GM21529 (cell line): ENCODE results near the gene MYL9.
"Not testable (repeated sequence)": the region's sequence is repeated elsewhere in the genome, so short reads cannot be mapped to it uniquely, and the experiment has no call there.

ENCODE experiments used
- ATAC-seq: cut with Tn5 transposase; IDR thresholded peaks from one replicate; pipeline ENCODE4 v1.9.1; 2021; ENCODE audit not compliant: unreplicated experiment

Gene MYL9

GRCh38 chr20:36548704-36549627 is 7.6 kb downstream of the MYL9 start:
- ATAC-seq, result no peak

- no peak for ATAC-seq
Measured at GRCh38 chr20:36549628-36549941, 8.3 kb downstream of the MYL9 start.

GRCh38 chr20:36549942-36550789 is 8.8 kb downstream of the MYL9 start:
- ATAC-seq, result no peak

- ATAC-seq, result no peak
Measured at GRCh38 chr20:36550790-36551299, 9.5 kb downstream of the MYL9 start.

- no peak for ATAC-seq
Measured at GRCh38 chr20:36555248-36555647, 13.9 kb downstream of the MYL9 start.

GRCh38 chr20:36562724-36563123 is 21.4 kb downstream of the MYL9 start:
- no peak for ATAC-seq

GRCh38 chr20:36563374-36563773 is 22.1 kb downstream of the MYL9 start:
- no peak for ATAC-seq

- not testable (repeated sequence) for ATAC-seq
Measured at GRCh38 chr20:36564078-36564725, 22.9 kb downstream of the MYL9 start.

- not testable (repeated sequence) for ATAC-seq
Measured at GRCh38 chr20:36564726-36565121, 23.4 kb downstream of the MYL9 start.

- no peak for ATAC-seq
Measured at GRCh38 chr20:36565520-36565919, 24.2 kb downstream of the MYL9 start.

- no peak for ATAC-seq
Measured at GRCh38 chr20:36569847-36570429, 28.6 kb downstream of the MYL9 start.

- ATAC-seq, result no peak
Measured at GRCh38 chr20:36571564-36572504, 30.5 kb downstream of the MYL9 start.

- ATAC-seq, result peak; percentile 11
Measured at GRCh38 chr20:36572701-36573102, 31.4 kb downstream of the MYL9 start.

GRCh38 chr20:36573103-36573797 is 31.9 kb downstream of the MYL9 start, which contains the start of gene TGIF2:
TGIF2 (plus strand) TSS chr20:36573597; CDS start chr20:36578775, 5,178 bp downstream.
- ATAC-seq, result peak; percentile 63

GRCh38 chr20:36573798-36574365 is 32.6 kb downstream of the MYL9 start:
- no peak for ATAC-seq

GRCh38 chr20:36574366-36575135 is 33.2 kb downstream of the MYL9 start:
- no peak for ATAC-seq

GRCh38 chr20:36576081-36576445 is 34.7 kb downstream of the MYL9 start:
- ATAC-seq, result no peak
